Stomach (tissue), 4 donors: Measurements from ENCODE around the gene ILF3.

Experiments
- CTCF ChIP-seq, 7 experiments: fragments of 450-650 bp in 4 of 7; fragments of 200-600 bp in 3 of 7; sonication (generic) in 3 of 7; IDR thresholded peaks; one replicate each; pipeline ENCODE4 v1.5.1; 2016 to 2019; ENCODE audit warnings: antibody characterized with exemption in 7 of 7, control low read depth in 2 of 7, mild to moderate bottlenecking in 1 of 7
- POLR2AphosphoS5 ChIP-seq, 3 donors: sonication (generic); formaldehyde crosslinking; IDR thresholded peaks; one replicate each; pipeline ENCODE4 v1.6.1; 2016; ENCODE audit warnings: antibody characterized with exemption in 3 of 3

- no peak for TF ChIP-seq POLR2AphosphoS5 (IDR thresholded peaks at IDR 0.05)
- TF ChIP-seq CTCF (IDR thresholded peaks at IDR 0.05) = no peak
These were observed 37.7 kb downstream of the ILF3 start for GRCh38 chr19:10691883-10692282.
